LHCN-M2 (cell line): Measurements from ENCODE around the gene GTF2B. TPM values are rescaled to one million over a fixed set of nuclear protein-coding genes. Genes with fewer than 3 reads are reported as not detected.
"Not testable (repeated sequence)": the region's sequence is repeated elsewhere in the genome, so short reads cannot be mapped to it uniquely, and the experiment has no call there.

Experiments used
- DNase-seq: peaks from one replicate; pipeline ENCODE4 v3.0.0-alpha.2; 2012; ENCODE audit warnings: low read depth
- total RNA-seq: library from RNA; depleted of rRNA; stranded (reverse); fragments of >200 nt; gene quantifications from 2 replicates; pipeline ENCODE4 v1.2.3, GENCODE V29; 2014

GTF2B gene
- total RNA-seq, 1 experiment from 2014 or later, result 36.1 TPM

DNA sequence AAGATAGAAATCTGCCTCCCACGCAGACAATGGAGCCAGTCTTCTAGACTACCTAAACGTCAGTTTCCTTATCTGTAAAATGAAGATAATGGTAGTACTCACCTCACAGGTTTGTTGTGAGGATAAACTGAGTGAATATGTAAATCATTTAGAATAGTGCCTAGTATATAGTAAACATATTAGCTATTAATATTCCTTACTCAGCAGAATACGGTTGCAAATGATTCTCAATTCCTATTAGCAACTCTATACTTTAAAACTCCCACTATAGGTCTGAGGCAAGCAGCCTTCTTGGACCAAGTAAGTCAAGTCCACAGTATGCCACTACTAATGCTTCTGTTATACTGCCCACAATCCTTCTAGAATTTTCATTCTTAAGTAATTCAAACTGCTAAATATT, 5.4 kb downstream of the GTF2B start:
- no peak for DNase-seq

- DNase-seq, result no peak
Observed at GRCh38 chr1:88883156-88883555, 8.2 kb downstream of the GTF2B start.

GRCh38 chr1:88880717-88881116, 10.7 kb downstream of the GTF2B start:
- DNase-seq, result not testable (repeated sequence)

DNA sequence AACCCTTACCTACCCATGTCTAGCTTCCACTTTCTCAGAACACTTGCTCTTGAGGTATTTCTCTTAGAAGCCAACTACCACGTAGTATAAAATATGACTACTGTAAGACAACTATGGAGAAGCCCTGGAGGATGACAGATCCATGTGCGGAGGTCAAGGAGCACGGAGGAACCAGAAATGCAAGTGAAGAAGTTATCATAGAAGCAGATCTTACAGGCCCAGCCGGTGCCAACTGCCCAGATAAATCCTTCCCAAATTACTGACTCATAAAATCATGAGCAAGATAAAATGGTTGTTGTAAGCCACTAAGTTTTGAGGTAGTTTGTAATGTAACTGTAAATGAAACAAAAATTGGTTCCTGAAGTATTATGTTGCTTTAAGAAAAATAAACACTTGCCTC, 12.6 kb downstream of the GTF2B start:
- no peak for DNase-seq

DNA sequence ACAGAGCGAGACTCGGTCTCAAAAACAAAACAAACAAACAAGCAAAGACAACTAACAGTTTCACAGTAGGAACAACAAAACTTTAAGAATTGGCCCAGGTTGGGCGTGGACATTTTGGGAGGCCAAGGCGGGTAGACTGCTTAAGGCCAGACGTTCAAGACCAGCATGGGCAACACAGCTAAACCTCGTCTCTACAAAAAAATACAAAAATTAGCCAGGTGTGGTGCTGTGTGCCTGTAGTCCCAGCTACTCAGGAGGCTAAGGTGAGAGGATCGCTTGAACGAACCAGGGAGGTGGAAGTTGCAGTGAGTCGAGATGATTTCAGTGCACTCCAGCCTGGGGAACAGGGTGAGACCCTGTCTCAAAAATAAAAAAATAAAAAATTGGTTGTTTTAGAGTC, 13.5 kb downstream of the GTF2B start:
- no peak for DNase-seq

GRCh38 chr1:88877382-88877825, 14.0 kb downstream of the GTF2B start:
- DNase-seq, result peak; percentile 33

DNA sequence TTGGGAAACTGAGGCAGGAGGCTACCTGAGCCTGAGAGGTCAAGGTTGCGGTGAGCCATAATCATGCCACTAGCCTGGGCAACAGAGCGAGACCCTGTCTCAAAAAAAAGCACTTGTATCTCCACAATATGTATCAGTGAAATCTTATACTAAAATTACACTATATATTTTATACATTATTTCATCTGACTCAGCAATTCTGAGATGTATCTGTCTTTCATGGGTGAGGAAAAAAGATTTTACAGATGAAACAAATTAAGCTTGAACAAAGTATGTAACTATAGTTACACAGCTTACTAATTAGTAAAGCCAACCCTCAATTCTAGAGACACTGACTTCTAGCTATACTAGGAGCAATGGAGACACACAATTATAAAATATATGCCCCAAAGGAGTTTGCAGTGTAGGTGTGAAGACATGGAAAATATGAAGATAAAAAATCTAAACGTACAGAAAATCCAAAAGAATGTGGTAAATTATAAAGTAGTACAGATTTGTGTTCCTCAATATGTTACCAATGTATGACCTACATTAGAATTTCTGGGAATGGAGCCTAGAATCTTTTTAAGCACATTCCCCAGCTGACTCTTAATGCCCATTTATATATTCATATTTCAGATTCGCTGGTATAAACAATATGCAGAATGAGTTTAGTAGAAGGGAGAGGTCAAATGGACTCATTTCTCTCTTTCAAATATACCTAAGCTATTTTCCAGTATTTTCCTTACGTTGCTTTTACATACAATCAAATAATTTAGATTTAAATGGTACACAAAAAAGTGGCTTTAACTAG, 14.6 kb downstream of the GTF2B start:
- no peak for DNase-seq

GRCh38 chr1:88875595-88875994, 15.8 kb downstream of the GTF2B start:
- no peak for DNase-seq

DNA sequence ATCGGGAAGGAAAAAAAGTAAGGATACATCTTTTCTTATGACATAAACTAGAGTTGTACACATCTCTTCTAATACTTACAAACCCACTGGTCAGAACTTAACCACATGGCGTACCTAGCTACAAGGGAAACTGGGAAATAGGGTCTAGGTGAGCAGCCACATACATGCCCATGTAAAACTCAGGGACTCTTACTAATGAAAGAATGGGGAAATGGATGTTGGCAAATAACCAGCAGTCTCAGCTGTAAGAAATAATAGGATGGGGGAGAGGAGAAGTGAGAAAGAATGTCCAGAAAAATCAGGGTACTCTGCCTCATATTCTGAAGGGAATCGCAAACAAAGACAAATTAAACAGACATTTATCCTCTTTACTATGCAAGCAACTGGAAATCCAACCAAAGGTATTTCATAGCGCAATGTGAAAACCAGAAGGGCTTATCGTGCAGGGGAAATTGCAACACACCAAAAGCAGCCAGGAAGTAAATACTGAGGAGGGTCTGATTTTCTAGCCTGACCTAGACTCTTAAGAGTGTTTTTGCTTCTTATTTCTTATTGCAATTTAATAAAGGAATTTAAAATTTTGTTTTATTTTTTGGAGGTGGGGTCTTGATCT, 17.5 kb downstream of the GTF2B start:
- DNase-seq, result no peak

DNA sequence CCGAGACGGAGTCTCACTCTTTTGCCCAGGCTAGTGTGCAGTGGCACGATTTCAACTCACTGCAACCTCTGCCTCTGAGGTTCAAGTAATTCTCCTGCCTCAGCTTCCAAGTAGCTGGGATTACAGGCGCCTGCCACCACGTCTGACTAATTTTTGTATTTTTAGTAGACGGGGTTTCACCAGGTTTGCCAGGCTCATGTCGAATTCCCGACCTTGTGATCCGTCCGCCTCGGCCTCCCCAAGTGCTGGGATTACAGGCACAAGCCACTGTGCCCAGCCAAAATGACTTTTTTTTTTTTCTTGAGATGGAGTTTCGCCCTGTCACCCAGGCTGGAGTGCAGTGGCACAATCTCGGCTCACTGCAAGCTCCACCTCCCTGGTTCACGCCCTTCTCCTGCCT, 21.7 kb downstream of the GTF2B start:
- not testable (repeated sequence) for DNase-seq

GRCh38 chr1:88867743-88868521, 23.4 kb downstream of the GTF2B start:
- DNase-seq, result peak; percentile 45

DNA sequence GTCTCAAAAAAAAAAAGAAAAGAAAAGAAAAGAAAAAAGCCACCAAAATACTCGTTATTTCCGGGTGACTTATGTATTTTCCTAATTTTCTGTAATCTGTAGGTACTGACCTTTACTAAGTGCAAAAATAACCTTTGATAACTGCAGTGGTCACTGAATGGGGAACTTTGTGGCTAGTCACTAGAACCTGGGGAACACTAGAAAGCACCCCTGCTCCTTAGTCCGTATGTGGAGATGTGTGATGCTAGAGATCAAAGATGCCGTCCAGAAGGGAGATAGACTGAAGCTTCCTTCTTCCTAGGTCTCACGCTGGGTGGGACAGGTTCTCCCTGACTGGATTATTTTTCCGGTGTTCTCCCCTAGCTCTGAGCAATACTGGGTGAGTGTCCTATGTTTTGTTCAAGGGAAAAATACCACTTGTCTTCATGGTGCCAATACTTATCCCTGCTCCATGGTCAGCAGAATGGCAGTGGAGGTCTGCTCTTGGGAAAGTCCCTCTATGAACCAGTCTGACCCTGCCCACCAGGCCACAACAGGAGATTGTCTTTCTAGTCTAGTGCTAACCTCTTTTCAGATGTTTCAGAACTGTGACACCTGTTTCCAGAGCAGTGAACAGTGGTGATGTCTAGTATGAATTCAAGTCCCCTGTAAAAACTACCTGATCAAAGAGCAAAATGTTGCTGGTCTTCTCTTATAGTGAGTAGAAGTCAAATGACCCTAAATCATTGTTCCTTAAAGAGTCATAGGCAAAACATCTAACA, 39.9 kb downstream of the GTF2B start:
- DNase-seq, result no peak

DNA sequence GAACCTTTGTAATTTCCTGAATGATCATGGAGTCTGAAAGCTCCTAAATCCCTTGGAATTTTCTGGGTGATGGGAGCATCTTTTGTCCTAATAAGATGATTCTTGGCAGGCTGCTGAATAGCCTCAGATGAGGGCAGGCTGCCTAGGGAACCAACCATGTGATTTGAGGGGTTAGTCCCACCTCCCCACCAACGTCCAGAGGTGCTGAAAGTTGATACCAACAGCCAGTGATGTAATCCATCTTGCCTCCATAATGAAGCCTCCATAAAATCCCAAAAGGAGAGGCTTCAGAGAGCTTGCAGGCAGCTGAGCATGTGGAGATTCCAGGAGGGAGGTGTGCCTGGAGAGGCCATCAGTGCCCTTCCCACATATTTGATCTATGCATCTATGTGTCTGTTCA, 43.7 kb downstream of the GTF2B start:
- no peak for DNase-seq

DNA sequence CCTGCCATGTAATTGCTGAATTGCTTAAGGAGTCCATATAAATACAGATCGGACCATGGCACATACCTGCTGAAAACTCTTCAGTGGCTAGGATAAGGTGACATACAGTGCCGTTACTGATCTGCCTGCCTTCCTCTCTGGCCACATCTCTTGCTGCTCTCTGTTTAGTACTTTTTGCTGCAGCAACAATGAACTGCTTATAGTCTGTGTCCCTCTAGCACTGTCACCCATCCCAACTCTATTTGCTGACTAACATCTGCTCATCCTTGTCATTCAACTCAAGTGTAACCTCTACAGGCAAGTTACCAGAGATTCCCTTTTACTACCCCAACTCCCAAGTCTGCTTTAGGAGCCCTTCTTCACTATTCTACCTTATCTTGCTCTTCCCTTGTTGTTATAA, 65.6 kb downstream of the GTF2B start:
- no peak for DNase-seq

DNA sequence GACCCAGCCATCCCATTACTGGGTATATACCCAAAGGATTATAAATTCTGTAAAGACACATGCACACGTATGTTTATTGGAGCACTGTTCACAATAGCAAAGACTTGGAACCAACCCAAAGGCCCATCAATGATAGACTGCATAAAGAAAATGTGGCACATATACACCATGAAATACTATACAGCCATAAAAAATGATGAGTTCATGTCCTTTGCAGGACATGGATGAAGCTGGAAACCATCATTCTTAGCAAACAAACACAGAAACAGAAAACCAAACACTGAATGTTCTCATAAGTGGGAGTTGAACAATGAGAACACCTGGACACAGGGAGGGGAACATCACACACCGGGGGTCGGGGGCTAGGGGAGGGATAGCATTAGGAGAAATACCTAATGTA, 71.7 kb downstream of the GTF2B start:
- DNase-seq, result not testable (repeated sequence)

GRCh38 chr1:88813471-88813870, 77.9 kb downstream of the GTF2B start:
- peak; percentile 18 for DNase-seq

- peak; percentile 22 for DNase-seq
Observed at GRCh38 chr1:88812366-88812765, 79.0 kb downstream of the GTF2B start.

DNA sequence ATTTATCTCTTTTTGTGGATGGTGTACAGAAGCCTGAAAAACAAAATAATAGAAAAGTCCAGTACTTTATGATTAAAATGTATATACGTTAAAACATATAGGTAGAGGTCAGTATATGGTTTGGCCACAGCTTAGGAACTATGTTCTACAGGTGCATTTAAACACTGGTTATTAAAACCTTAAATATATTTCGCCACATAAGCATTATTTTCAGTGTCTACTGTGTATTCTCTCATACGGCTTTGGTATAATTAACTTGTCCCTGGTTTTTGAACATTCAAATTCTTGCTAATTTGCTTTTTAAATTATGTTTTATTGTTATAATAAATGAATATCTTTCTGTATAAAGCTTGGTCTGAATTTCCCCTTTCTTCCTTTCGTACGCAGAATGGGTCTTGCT, 87.9 kb downstream of the GTF2B start:
- DNase-seq, result no peak

DNA sequence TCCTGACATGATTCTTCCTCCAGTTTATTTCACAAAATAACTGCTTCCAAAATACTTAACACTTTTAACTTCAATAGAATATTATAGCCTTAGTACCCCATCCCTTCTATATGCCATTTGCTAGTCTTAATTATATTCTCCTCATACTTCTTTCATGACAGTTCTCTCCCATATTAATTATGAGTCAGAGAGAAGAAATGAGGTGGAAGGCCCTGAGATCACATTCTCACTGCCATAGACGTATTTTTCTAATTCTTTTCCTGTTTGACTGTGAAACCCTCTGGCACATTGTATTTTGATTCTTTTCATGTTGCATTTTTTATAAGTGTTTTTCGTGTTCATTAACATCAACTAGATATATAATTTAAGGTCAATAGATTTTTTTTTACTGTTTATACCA, 88.4 kb downstream of the GTF2B start:
- peak; percentile 51 for DNase-seq
